ENCODE results near the gene WDR87. TPM values are rescaled to one million over a fixed set of nuclear protein-coding genes. Genes with fewer than 3 reads are reported as not detected.

WDR87 gene
- total RNA-seq, 1 donor from 2014 or later = not detected

GRCh38 chr19:37951816-37952210, 45.4 kb upstream of the WDR87 start:
- TF ChIP-seq CTCF (IDR thresholded peaks at IDR 0.05) = no peak
- Histone ChIP-seq H3K27ac (no peak overlapping the region), H3K9me3 (no peaks in the 10 kb centered on the region), H3K36me3 (no peaks in the 10 kb centered on the region), H3K4me3 (no peak overlapping the region), H3K4me1 (no peaks in the 10 kb centered on the region), H3K27me3 (ENCODE audit: low read depth) (no peaks in the 10 kb centered on the region)
- ATAC-seq (no peak), DNase-seq (no peak)
- intact Hi-C loops (cut with DNase I) = no loop called here

- ATAC-seq (no peak), DNase-seq (no peak)
- Histone ChIP-seq H3K4me1 (no peaks in the 10 kb centered on the region), H3K9me3 (no peaks in the 10 kb centered on the region), H3K27ac (no peak overlapping the region), H3K36me3 (no peaks in the 10 kb centered on the region), H3K27me3 (ENCODE audit: low read depth) (no peaks in the 10 kb centered on the region), H3K4me3 (no peak overlapping the region)
- TF ChIP-seq CTCF (IDR thresholded peaks at IDR 0.05) = no peak
- intact Hi-C loops (cut with DNase I) = no loop called here
Observed at GRCh38 chr19:37950471-37951175, 44.2 kb upstream of the WDR87 start.

GRCh38 chr19:37948362-37948761, 42.0 kb upstream of the WDR87 start:
- no peak overlapping the region for H3K4me3 ChIP-seq
- DNase-seq = no peak
- H3K27me3 ChIP-seq (ENCODE audit: low read depth) = no peaks in the 10 kb centered on the region
- TF ChIP-seq CTCF (IDR thresholded peaks at IDR 0.05) = no peak
- no peaks in the 10 kb centered on the region for H3K4me1 ChIP-seq
- no peak overlapping the region for H3K27ac ChIP-seq
- intact Hi-C loops (cut with DNase I) = no loop called here
- H3K9me3 ChIP-seq = no peaks in the 10 kb centered on the region
- no peaks in the 10 kb centered on the region for H3K36me3 ChIP-seq
- peak; percentile 77 to 80 for ATAC-seq

DNA sequence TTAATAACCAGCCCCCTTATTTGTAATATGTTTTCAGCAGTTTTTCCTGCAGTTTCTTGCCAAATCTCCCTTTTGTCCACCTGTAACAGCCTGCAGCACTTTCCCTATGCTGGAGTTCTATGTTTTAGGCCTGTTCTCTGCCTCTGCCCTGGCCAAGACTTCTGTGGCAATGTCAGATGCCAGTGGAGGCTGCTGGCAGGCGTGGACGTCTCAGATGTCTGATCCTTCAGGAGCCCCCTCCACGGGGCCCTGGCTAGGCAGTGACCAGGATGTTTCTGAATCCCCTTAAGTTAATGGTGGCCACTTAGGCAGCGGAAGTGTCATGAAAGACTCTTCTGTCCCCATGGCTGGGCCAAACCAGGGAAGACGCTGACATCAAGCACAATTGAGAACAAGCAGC, 41.4 kb upstream of the WDR87 start:
- ATAC-seq (no peak), DNase-seq (no peak)
- Histone ChIP-seq H3K4me1 (no peaks in the 10 kb centered on the region), H3K27ac (no peak overlapping the region), H3K36me3 (no peaks in the 10 kb centered on the region), H3K9me3 (no peaks in the 10 kb centered on the region), H3K4me3 (no peak overlapping the region), H3K27me3 (ENCODE audit: low read depth) (no peaks in the 10 kb centered on the region)
- intact Hi-C loops (cut with DNase I) = no loop called here
- no peak for TF ChIP-seq CTCF (IDR thresholded peaks at IDR 0.05)

DNA sequence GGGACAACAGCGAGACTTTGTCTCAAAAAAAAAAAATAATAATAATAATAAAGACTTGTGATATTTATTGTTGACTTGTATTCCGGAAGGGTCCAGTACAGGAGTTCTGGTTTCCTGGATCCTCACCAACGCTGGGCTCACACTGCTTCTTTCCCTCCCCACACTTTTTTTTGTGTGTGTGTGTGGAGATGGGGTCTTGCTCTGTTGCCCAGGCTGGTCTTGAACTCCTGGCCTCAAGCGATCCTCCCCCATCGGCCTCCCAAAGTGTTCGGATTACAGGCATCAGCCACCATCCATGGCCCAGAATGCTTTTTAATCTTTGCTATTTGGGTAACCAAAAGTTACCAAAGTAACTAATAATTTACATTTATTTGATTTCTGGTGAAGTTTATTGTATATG, 39.7 kb upstream of the WDR87 start:
- H3K4me3 ChIP-seq = no peak overlapping the region
- no peak for TF ChIP-seq CTCF (IDR thresholded peaks at IDR 0.05)
- ATAC-seq = no peak
- H3K9me3 ChIP-seq = no peaks in the 10 kb centered on the region
- no peaks in the 10 kb centered on the region for H3K36me3 ChIP-seq
- no peaks in the 10 kb centered on the region for H3K4me1 ChIP-seq
- no peaks in the 10 kb centered on the region for H3K27me3 ChIP-seq (ENCODE audit: low read depth)
- DNase-seq = no peak
- no peak overlapping the region for H3K27ac ChIP-seq
- intact Hi-C loops (cut with DNase I) = no loop called here

Measured in lower lobe of right lung (tissue), 2 donors.